ENCODE measurements around the gene CDHR2.
A peak's percentile ranks its signal among the peaks of the same experiment; 100 is the strongest.

The CDHR2 gene

DNA sequence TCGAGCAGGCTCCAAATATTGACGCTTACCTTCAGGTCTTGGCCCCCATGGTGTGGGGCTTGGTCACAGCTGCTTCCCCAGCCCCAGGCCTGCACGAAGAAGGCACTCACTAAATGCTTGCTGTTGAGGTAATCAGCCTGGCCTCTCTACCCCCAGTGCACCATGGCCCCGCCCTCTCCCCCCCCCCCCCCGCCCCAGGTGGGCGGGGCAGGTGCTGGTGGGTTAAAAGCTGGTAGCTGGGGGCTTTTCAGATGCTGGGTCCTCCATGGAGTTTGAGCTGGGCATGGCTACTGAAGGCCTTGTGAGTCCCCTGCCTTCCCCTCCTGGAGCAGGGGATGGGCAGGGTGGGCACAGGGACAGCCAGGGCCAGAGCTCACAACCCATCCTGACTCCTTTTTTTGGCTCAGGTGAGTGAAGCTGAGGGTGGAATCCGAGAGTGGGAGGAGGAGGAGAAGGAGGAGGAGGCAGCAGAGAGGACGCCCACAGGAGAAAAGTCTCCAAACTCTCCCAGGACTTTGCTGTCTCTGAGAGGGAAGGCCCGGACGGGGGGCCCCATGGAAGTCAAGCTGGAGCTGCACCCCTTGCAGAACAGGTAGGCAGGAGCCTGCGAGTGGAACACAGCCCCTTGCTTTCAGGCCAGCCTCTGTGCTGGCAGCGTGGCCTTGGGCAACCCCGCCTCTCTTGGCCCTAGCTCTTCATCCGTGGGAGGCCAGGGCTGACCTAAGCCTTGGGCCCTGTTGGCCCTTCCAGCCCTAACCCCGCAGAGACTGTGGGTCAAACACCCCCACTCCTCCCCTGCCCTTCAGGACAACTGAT lies 93.7 kb downstream of the CDHR2 start:
- H2BK5ac ChIP-seq (ENCODE audit: low read length), result no peak overlapping the region
- H3K9me3 ChIP-seq (replicated peaks in 1 of 2; ENCODE audit: control insufficient read depth in 2 of 2, insufficient read depth in 1 of 2, low read depth in 1 of 2, low read length in 2 of 2), result no peaks in the 10 kb centered on the region
- H3K4me2 ChIP-seq (ENCODE audit: insufficient read depth, low read length, poor library complexity, severe bottlenecking), result no peak overlapping the region
- H2BK120ac ChIP-seq (ENCODE audit: low read depth, low read length), result no peak overlapping the region
- peak overlapping the region; percentile 1 for H3K9ac ChIP-seq (ENCODE audit: low read depth, low read length, poor library complexity)
- peak overlapping the region; percentile 81 for H3K18ac ChIP-seq (ENCODE audit: low read length)
- WGBS, 2 donors (ENCODE audit: extremely low coverage in 2 of 2, insufficient read length in 2 of 2, insufficient replicate concordance in 1 of 2), result no CpG with 5 or more reads among the region's 15 CpGs
- H3K27me3 ChIP-seq (ENCODE audit: control insufficient read depth in 3 of 3, insufficient read depth in 3 of 3, low read depth in 1 of 3, low read length in 3 of 3), result peaks cover 0 to 78% (median 0%) of the 10 kb centered on the region in 3 experiments
- H2BK15ac ChIP-seq (ENCODE audit: low read length), result peak overlapping the region; percentile 38
- H3K27ac ChIP-seq (replicated peaks; ENCODE audit: low read length), result no peak overlapping the region
- no peaks in the 10 kb centered on the region for H3K79me1 ChIP-seq (ENCODE audit: low read depth, low read length)
- no peak overlapping the region for H3K4ac ChIP-seq (ENCODE audit: low read length)
- peaks cover 2 to 13% of the 10 kb centered on the region in 2 donors for H3K4me1 ChIP-seq (ENCODE audit: control insufficient read depth in 2 of 2, insufficient read depth in 1 of 2, low read depth in 1 of 2, low read length in 2 of 2)
- H3K4me3 ChIP-seq (ENCODE audit: low read length in 2 of 2), result no peak overlapping the region
- no peak overlapping the region for H4K8ac ChIP-seq (ENCODE audit: low read depth, low read length)
- no peak for DNase-seq (ENCODE audit: low spot score)
- peak overlapping the region; percentile 89 for H2AK5ac ChIP-seq (ENCODE audit: low read depth, low read length)
- no peak overlapping the region for H2BK12ac ChIP-seq (ENCODE audit: low read length)
- no peak overlapping the region for H2AFZ ChIP-seq (ENCODE audit: low read length)
- H3K14ac ChIP-seq (ENCODE audit: low read length), result no peak overlapping the region
- no peak overlapping the region for H3K23ac ChIP-seq (ENCODE audit: low read depth, low read length, poor library complexity)
- H4K91ac ChIP-seq (ENCODE audit: low read depth, low read length, poor library complexity), result no peak overlapping the region
- no peaks in the 10 kb centered on the region for H3K36me3 ChIP-seq (replicated peaks in 1 of 2; ENCODE audit: control insufficient read depth in 2 of 2, insufficient read depth in 2 of 2, low read length in 2 of 2)

DNA sequence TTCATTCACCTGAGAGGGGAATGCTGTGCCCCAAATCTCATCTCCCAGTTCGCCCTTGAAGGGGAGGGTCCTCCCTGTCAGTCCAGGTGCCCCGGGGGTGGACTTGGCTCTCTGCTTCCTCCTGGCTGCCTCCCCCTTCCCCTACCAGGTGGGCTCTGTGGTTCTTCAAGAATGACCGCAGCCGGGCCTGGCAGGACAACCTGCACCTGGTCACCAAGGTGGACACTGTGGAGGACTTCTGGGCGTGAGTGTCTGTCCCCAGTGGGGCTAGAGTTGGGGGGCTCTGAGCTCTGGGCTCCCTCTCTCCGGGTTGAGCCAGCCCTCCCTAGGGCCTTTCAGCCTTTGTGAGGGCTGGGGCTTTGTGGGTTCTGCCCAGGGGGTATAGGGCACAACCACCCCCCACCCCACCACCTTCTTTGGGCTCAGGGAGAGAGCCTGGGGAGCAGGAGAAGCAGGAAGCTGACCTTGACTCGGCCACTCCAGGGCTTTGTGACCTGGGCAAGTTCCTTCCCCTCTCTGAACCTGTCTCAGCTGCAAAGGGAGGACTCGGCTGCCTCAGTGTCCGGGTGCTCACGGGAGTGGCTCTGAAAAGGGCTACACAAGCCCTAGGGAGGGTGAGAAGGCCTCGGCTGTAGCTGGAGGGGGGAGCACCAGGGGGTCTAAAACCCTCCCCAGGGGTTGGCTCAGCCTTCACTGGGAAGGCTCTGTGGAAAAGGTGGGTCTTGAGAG lies 94.5 kb downstream of the CDHR2 start:
- peaks cover 0 to 71% (median 2%) of the 10 kb centered on the region in 3 experiments for H3K27me3 ChIP-seq (ENCODE audit: control insufficient read depth in 3 of 3, insufficient read depth in 3 of 3, low read depth in 1 of 3, low read length in 3 of 3)
- peak overlapping the region; percentile 44 for H3K18ac ChIP-seq (ENCODE audit: low read length)
- no peak overlapping the region for H2BK12ac ChIP-seq (ENCODE audit: low read length)
- H2BK120ac ChIP-seq (ENCODE audit: low read depth, low read length), result no peak overlapping the region
- no peak overlapping the region for H2AFZ ChIP-seq (ENCODE audit: low read length)
- H2AK5ac ChIP-seq (ENCODE audit: low read depth, low read length), result peak overlapping the region; percentile 97
- no peak overlapping the region for H3K4me2 ChIP-seq (ENCODE audit: insufficient read depth, low read length, poor library complexity, severe bottlenecking)
- no peaks in the 10 kb centered on the region for H3K36me3 ChIP-seq (replicated peaks in 1 of 2; ENCODE audit: control insufficient read depth in 2 of 2, insufficient read depth in 2 of 2, low read length in 2 of 2)
- no CpG with 5 or more reads among the region's 11 CpGs for WGBS, 2 donors (ENCODE audit: extremely low coverage in 2 of 2, insufficient read length in 2 of 2, insufficient replicate concordance in 1 of 2)
- H3K4me3 ChIP-seq (ENCODE audit: low read length in 2 of 2), result no peak overlapping the region
- H3K14ac ChIP-seq (ENCODE audit: low read length), result no peak overlapping the region
- peak overlapping the region; percentile 81 for H2BK15ac ChIP-seq (ENCODE audit: low read length)
- H3K9ac ChIP-seq (ENCODE audit: low read depth, low read length, poor library complexity), result peak overlapping the region; percentile 50
- H3K23ac ChIP-seq (ENCODE audit: low read depth, low read length, poor library complexity), result peak overlapping the region; percentile 13
- H3K27ac ChIP-seq (replicated peaks; ENCODE audit: low read length), result no peak overlapping the region
- H3K9me3 ChIP-seq (replicated peaks in 1 of 2; ENCODE audit: control insufficient read depth in 2 of 2, insufficient read depth in 1 of 2, low read depth in 1 of 2, low read length in 2 of 2), result no peaks in the 10 kb centered on the region
- no peak overlapping the region for H3K4ac ChIP-seq (ENCODE audit: low read length)
- H4K8ac ChIP-seq (ENCODE audit: low read depth, low read length), result no peak overlapping the region
- H3K4me1 ChIP-seq (ENCODE audit: control insufficient read depth in 2 of 2, insufficient read depth in 1 of 2, low read depth in 1 of 2, low read length in 2 of 2), result peaks cover 4 to 19% of the 10 kb centered on the region in 2 donors
- H2BK5ac ChIP-seq (ENCODE audit: low read length), result no peak overlapping the region
- no peak overlapping the region for H4K91ac ChIP-seq (ENCODE audit: low read depth, low read length, poor library complexity)
- no peak for DNase-seq (ENCODE audit: low spot score)
- H3K79me1 ChIP-seq (ENCODE audit: low read depth, low read length), result peaks cover 2% of the 10 kb centered on the region

DNA sequence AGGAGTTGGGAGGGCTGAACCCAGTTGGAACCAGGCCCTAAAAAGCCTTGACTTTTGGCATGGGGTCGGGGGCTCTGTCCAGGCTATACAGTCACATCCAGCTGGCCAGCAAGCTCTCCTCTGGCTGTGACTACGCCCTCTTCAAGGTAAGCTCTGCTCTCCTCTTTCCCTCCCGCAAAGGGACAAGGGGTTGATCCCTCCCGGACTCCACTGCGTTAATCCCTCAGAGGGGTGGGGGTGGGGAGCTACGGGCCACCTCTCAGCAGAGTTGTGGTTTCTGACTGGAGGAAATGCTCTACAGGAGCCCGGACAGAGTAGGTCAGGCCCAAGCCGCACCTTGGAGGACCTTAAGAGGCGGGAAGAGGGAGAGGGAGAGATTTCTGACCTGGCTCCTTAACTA lies 95.2 kb downstream of the CDHR2 start:
- Histone ChIP-seq H2BK12ac (ENCODE audit: low read length) (no peak overlapping the region), H3K27ac (replicated peaks; ENCODE audit: low read length) (no peak overlapping the region), H3K27me3 (ENCODE audit: control insufficient read depth in 3 of 3, insufficient read depth in 3 of 3, low read depth in 1 of 3, low read length in 3 of 3) (peaks cover 0 to 67% (median 4%) of the 10 kb centered on the region in 3 experiments), H4K8ac (ENCODE audit: low read depth, low read length) (no peak overlapping the region), H3K4me3 (ENCODE audit: low read length in 2 of 2) (no peak overlapping the region), H3K9me3 (replicated peaks in 1 of 2; ENCODE audit: control insufficient read depth in 2 of 2, insufficient read depth in 1 of 2, low read depth in 1 of 2, low read length in 2 of 2) (no peaks in the 10 kb centered on the region), H2BK15ac (ENCODE audit: low read length) (no peak overlapping the region), H3K4ac (ENCODE audit: low read length) (no peak overlapping the region), H3K18ac (ENCODE audit: low read length) (peak overlapping the region; percentile 44), H2AK5ac (ENCODE audit: low read depth, low read length) (peak overlapping the region; percentile 35), H3K79me1 (ENCODE audit: low read depth, low read length) (peaks cover 2% of the 10 kb centered on the region), H3K36me3 (replicated peaks in 1 of 2; ENCODE audit: control insufficient read depth in 2 of 2, insufficient read depth in 2 of 2, low read length in 2 of 2) (no peaks in the 10 kb centered on the region), H3K4me2 (ENCODE audit: insufficient read depth, low read length, poor library complexity, severe bottlenecking) (no peak overlapping the region), H2BK120ac (ENCODE audit: low read depth, low read length) (no peak overlapping the region), H3K9ac (ENCODE audit: low read depth, low read length, poor library complexity) (no peak overlapping the region), H3K23ac (ENCODE audit: low read depth, low read length, poor library complexity) (no peak overlapping the region), H3K14ac (ENCODE audit: low read length) (no peak overlapping the region), H2AFZ (ENCODE audit: low read length) (no peak overlapping the region), H3K4me1 (ENCODE audit: control insufficient read depth in 2 of 2, insufficient read depth in 1 of 2, low read depth in 1 of 2, low read length in 2 of 2) (peaks cover 4 to 19% of the 10 kb centered on the region in 2 donors), H4K91ac (ENCODE audit: low read depth, low read length, poor library complexity) (no peak overlapping the region), H2BK5ac (ENCODE audit: low read length) (no peak overlapping the region)
- no peak for DNase-seq (ENCODE audit: low spot score)
- no CpG with 5 or more reads among the region's 9 CpGs for WGBS, 2 donors (ENCODE audit: extremely low coverage in 2 of 2, insufficient read length in 2 of 2, insufficient replicate concordance in 1 of 2)

All from neuronal stem cell (in vitro differentiated cells).